Measurements from ENCODE around the gene MATN3. TPM values are rescaled to one million over a fixed set of nuclear protein-coding genes. Genes with fewer than 3 reads are reported as not detected.

The MATN3 gene
- total and polyA plus RNA-seq, 2 of the 8 experiments (the other 6 are each of a cell fraction or from before 2014, with no cell fraction given): 3.0 to 9.9 TPM

DNA sequence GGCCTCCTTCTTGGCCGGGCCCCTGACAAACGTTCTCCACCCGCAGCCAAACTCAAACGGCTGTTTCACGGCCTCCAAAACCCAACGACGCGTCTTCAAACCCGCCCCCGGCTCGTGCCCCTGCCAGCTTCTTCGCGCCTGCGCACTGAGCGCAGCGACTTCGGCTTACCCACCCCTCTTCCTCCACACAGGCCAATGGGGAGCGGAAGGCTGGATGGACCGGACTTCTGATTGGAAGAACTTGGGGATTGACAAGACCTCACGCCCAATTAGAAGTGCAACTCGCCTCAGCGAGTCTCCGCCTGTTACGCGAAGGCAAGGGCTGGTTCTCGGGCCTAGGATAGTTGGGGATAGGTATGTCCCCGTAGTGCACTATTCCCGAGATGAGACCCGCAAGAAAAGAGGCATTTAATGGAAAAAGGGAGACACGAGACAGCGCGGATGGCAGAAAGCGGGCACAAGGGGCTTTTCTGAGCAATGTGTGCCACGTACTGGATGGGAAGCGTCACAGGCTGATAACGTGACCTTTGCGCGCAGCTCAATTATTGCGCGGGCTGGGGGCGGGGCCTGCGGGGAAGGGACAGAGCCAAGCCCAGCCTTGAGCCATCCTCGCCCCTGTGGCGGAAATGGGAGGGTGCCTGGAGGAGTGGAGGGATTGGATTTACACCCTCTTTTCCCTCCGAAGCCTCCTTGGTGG is 39.2 kb upstream of the MATN3 start, which contains the start of gene LAPTM4A (continued):
- no peak for TF ChIP-seq SUZ12 (IDR thresholded peaks at IDR 0.05; ENCODE audit: low read length)
- no peak for TF ChIP-seq TCF12 (IDR thresholded peaks at IDR 0.05; ENCODE audit: low read depth, low read length)
- no peak for TF ChIP-seq YY1 (IDR thresholded peaks at IDR 0.05; ENCODE audit: low read depth, low read length)
- TF ChIP-seq, protein P1, sequence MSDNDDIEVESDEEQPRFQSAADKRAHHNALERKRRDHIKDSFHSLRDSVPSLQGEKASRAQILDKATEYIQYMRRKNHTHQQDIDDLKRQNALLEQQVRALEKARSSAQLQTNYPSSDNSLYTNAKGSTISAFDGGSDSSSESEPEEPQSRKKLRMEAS (IDR thresholded peaks at IDR 0.05): peak; percentile 72
- TF ChIP-seq, protein P2, sequence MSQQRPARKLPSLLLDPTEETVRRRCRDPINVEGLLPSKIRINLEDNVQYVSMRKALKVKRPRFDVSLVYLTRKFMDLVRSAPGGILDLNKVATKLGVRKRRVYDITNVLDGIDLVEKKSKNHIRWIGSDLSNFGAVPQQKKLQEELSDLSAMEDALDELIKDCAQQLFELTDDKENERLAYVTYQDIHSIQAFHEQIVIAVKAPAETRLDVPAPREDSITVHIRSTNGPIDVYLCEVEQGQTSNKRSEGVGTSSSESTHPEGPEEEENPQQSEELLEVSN (IDR thresholded peaks at IDR 0.05): peak; percentile 46
- TF ChIP-seq, protein P3, sequence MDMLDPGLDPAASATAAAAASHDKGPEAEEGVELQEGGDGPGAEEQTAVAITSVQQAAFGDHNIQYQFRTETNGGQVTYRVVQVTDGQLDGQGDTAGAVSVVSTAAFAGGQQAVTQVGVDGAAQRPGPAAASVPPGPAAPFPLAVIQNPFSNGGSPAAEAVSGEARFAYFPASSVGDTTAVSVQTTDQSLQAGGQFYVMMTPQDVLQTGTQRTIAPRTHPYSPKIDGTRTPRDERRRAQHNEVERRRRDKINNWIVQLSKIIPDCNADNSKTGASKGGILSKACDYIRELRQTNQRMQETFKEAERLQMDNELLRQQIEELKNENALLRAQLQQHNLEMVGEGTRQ (IDR thresholded peaks at IDR 0.05; ENCODE audit: low read length): peak; percentile 57; the same call in 1 of the 2 replicates
- TF ChIP-seq CTBP2 (IDR thresholded peaks at IDR 0.05; ENCODE audit: borderline replicate concordance, insufficient read depth, insufficient read length, low read length): no peak
- TF ChIP-seq EP300 (IDR thresholded peaks at IDR 0.05; ENCODE audit: borderline replicate concordance in 1 of 2, low read depth in 2 of 2, low read length in 2 of 2): no peak
- TF ChIP-seq SP4 (IDR thresholded peaks at IDR 0.05; ENCODE audit: low read length): peak; percentile 85; the same call in 1 of the 2 replicates
- peak; percentile 80 for TF ChIP-seq POLR2AphosphoS5 (IDR thresholded peaks at IDR 0.05; ENCODE audit: low read depth, low read length)
- TF ChIP-seq ZNF274 (IDR thresholded peaks at IDR 0.05; ENCODE audit: borderline replicate concordance, extremely low read depth, low read length): no peak
- TF ChIP-seq CBX8 (IDR thresholded peaks at IDR 0.05; ENCODE audit: borderline replicate concordance, low read depth, low read length): no peak
- no peak for TF ChIP-seq SRF (IDR thresholded peaks at IDR 0.05; ENCODE audit: low read depth, low read length)
- peak; percentile 1 to 3; a peak in 1 of 4 replicates for TF ChIP-seq RAD21 (IDR thresholded peaks at IDR 0.05 in 1 of 2, conservative IDR thresholded peaks at IDR 0.05 in 1 of 2; ENCODE audit: low read depth in 2 of 2, low read length in 2 of 2)
- no peak for TF ChIP-seq HDAC6 (IDR thresholded peaks at IDR 0.05; ENCODE audit: low read depth, low read length)
- TF ChIP-seq CREB1 (IDR thresholded peaks at IDR 0.05): peak; percentile 96

All from H1 (cell line).